H1 (cell line): ENCODE measurements around the gene A3GALT2. TPM values are rescaled to one million over a fixed set of nuclear protein-coding genes. Genes with fewer than 3 reads are reported as not detected.

Experiments used
- CTCF ChIA-PET: fragments of 300-600 bp; sonication (Branson Sonifier 250); formaldehyde crosslinking; loops from one replicate; lab custom pipeline; 2021; ENCODE audit not compliant: partially characterized antibody; lab: Charles Lee
- POLR2A ChIA-PET: fragments of 300-600 bp; sonication (Branson Sonifier 250); formaldehyde crosslinking; loops from one replicate; lab custom pipeline; 2021; ENCODE audit warnings: inconsistent platforms; ENCODE audit not compliant: partially characterized antibody; lab: Charles Lee
- DNase-seq, 2 experiments: peaks; one replicate each; pipeline versions ENCODE4 v3.0.0 to v3.0.0-alpha.2; 2010 to 2022; ENCODE audit warnings: low spot score in 2 of 2, low read depth in 1 of 2, mixed read lengths in 1 of 2
- FAIRE-seq: peaks from 2 replicates; lab custom pipeline; 2011; peaks lifted over from hg19 to GRCh38; lab: Jason Lieb, UNC
- H2AFZ ChIP-seq: 2 replicates; pipeline ENCODE4 v1.8.1; 2012; ENCODE audit warnings: low read length, inconsistent platforms
- H2AK5ac ChIP-seq: 2 replicates; pipeline ENCODE4 v1.6.1; 2013; ENCODE audit warnings: low read depth, low read length
- H2BK120ac ChIP-seq: replicated peaks from 2 replicates; pipeline ENCODE3; 2013; ENCODE audit warnings: low read depth, low read length, inconsistent platforms
- H2BK12ac ChIP-seq: 2 replicates; pipeline ENCODE4 v1.6.1; 2013; ENCODE audit warnings: low read depth, low read length
- H2BK15ac ChIP-seq: 2 replicates; pipeline ENCODE4 v1.6.1; 2013; ENCODE audit warnings: low read length
- H2BK20ac ChIP-seq: 2 replicates; pipeline ENCODE4 v1.6.1; 2013; ENCODE audit warnings: low read length
- H2BK5ac ChIP-seq: 2 replicates; pipeline ENCODE4 v1.6.1; 2013; ENCODE audit warnings: low read depth, low read length
- H3K14ac ChIP-seq: 2 replicates; pipeline ENCODE4 v1.6.1; 2013; ENCODE audit warnings: inconsistent platforms; ENCODE audit not compliant: insufficient read length
- H3K18ac ChIP-seq: 2 replicates; pipeline ENCODE4 v1.6.1; 2013; ENCODE audit warnings: low read length; ENCODE audit errors: extremely low read depth
- H3K23ac ChIP-seq: 2 replicates; pipeline ENCODE4 v1.6.1; 2013; ENCODE audit warnings: inconsistent platforms; ENCODE audit not compliant: insufficient read length
- H3K23me2 ChIP-seq: 2 replicates; pipeline ENCODE4 v1.6.1; 2013; ENCODE audit warnings: low read depth, low read length
- H3K27ac ChIP-seq: 2 replicates; pipeline ENCODE4 v1.6.1; 2011; ENCODE audit warnings: low read depth, low read length, inconsistent platforms
- H3K27me3 ChIP-seq, 4 experiments: replicated peaks in 1 of 4; 1 replicate in 1 of 4; 2 replicates in 3 of 4; pipeline versions ENCODE4 v1.6.1 to v1.8.1; 2011 to 2013; ENCODE audit warnings: low read length in 3 of 4, mild to moderate bottlenecking in 3 of 4, inconsistent platforms in 2 of 4, mixed read lengths in 2 of 4, moderate library complexity in 1 of 4; ENCODE audit not compliant: control insufficient read depth in 3 of 4, insufficient read depth in 3 of 4; ENCODE audit errors: extremely low read depth in 1 of 4
- H3K36me3 ChIP-seq, 4 experiments: 2 replicates each; pipeline versions ENCODE4 v1.6.1 to v1.8.1; 2011 to 2013; ENCODE audit warnings: mild to moderate bottlenecking in 4 of 4, low read length in 3 of 4, moderate library complexity in 2 of 4, control low read depth in 1 of 4, inconsistent platforms in 1 of 4; ENCODE audit not compliant: insufficient read depth in 4 of 4, control insufficient read depth in 2 of 4
- H3K4ac ChIP-seq: replicated peaks from 2 replicates; pipeline ENCODE3; 2013; ENCODE audit warnings: low read length, low read depth, mixed read lengths, inconsistent platforms; ENCODE audit not compliant: insufficient read length
- H3K4me1 ChIP-seq, 4 experiments: replicated peaks in 1 of 4; 1 replicate in 1 of 4; 2 replicates in 3 of 4; pipeline versions ENCODE4 v1.6.1 to v1.8.1; 2011 to 2013; ENCODE audit warnings: low read length in 3 of 4, inconsistent platforms in 2 of 4, mixed read lengths in 1 of 4; ENCODE audit not compliant: insufficient read depth in 4 of 4, control insufficient read depth in 3 of 4
- H3K4me2 ChIP-seq, 2 experiments: 2 replicates each; pipeline versions ENCODE4 v1.6.1 to v1.8.1; 2011 to 2013; ENCODE audit warnings: low read depth in 2 of 2, low read length in 2 of 2, control low read depth in 1 of 2, inconsistent platforms in 1 of 2, mild to moderate bottlenecking in 1 of 2; ENCODE audit not compliant: insufficient read depth in 1 of 2
- H3K4me3 ChIP-seq, 4 experiments: fragments of 200-600, 300-600 bp in 1 of 4; sonication (generic), shearing (Covaris generic), sonication (Bioruptor Twin) in 1 of 4; 2 replicates each; pipeline versions ENCODE4 v1.5.1 to v1.8.1; 2011 to 2016; ENCODE audit warnings: low read length in 4 of 4, low read depth in 3 of 4, control low read depth in 2 of 4, inconsistent platforms in 2 of 4, mild to moderate bottlenecking in 2 of 4, mixed read lengths in 1 of 4, moderate library complexity in 1 of 4; ENCODE audit not compliant: insufficient read depth in 2 of 4; ENCODE audit errors: extremely low read depth in 1 of 4
- H3K56ac ChIP-seq: replicated peaks from 2 replicates; pipeline ENCODE3; 2013; ENCODE audit warnings: low read depth, mild to moderate bottlenecking, mixed read lengths, low read length, inconsistent platforms; ENCODE audit not compliant: insufficient read length
- H3K79me1 ChIP-seq: 2 replicates; pipeline ENCODE4 v1.6.1; 2013; ENCODE audit warnings: low read depth, low read length, control low read depth
- H3K79me2 ChIP-seq, 2 experiments: 2 replicates each; pipeline versions ENCODE4 v1.6.1 to v1.8.1; 2012 to 2013; ENCODE audit warnings: low read length in 2 of 2, mild to moderate bottlenecking in 2 of 2, inconsistent platforms in 1 of 2; ENCODE audit not compliant: insufficient read depth in 2 of 2, control insufficient read depth in 1 of 2
- H3K9ac ChIP-seq, 4 experiments: replicated peaks in 1 of 4; 1 replicate in 1 of 4; 2 replicates in 3 of 4; pipeline versions ENCODE4 v1.6.1 to v1.8.1; 2011 to 2013; ENCODE audit warnings: low read depth in 3 of 4, low read length in 3 of 4, control low read depth in 2 of 4, mild to moderate bottlenecking in 2 of 4, moderate library complexity in 2 of 4, inconsistent platforms in 1 of 4; ENCODE audit errors: extremely low read depth in 1 of 4
- H3K9me3 ChIP-seq, 2 experiments: 2 replicates each; pipeline versions ENCODE4 v1.6.1 to v1.8.1; 2012 to 2013; ENCODE audit warnings: mild to moderate bottlenecking in 2 of 2, moderate library complexity in 2 of 2, control low read depth in 1 of 2, inconsistent platforms in 1 of 2, low read depth in 1 of 2, low read length in 1 of 2, mixed read lengths in 1 of 2; ENCODE audit not compliant: insufficient read depth in 2 of 2
- H4K20me1 ChIP-seq, 2 experiments: replicated peaks in 1 of 2; 2 replicates each; pipeline versions ENCODE3 to v1.8.1; 2011 to 2013; ENCODE audit warnings: inconsistent platforms in 2 of 2, low read length in 2 of 2, mild to moderate bottlenecking in 1 of 2; ENCODE audit not compliant: insufficient read depth in 2 of 2, control insufficient read depth in 1 of 2
- H4K5ac ChIP-seq: 2 replicates; pipeline ENCODE4 v1.6.1; 2013; ENCODE audit warnings: low read length, low read depth, mixed read lengths, inconsistent platforms; ENCODE audit not compliant: insufficient read length
- H4K8ac ChIP-seq: 2 replicates; pipeline ENCODE4 v1.8.0; 2013; ENCODE audit warnings: mild to moderate bottlenecking, moderate library complexity, low read length, inconsistent platforms; ENCODE audit not compliant: insufficient read depth; ENCODE audit errors: extremely low read depth
- H4K91ac ChIP-seq: replicated peaks from 2 replicates; pipeline ENCODE3; 2013; ENCODE audit warnings: low read length, mixed read lengths, inconsistent platforms; ENCODE audit not compliant: insufficient read length
- ASH2L ChIP-seq: fragments of 200-600, 300-600 bp; sonication (generic); IDR thresholded peaks from one replicate; pipeline ENCODE4 v1.7.1; 2017; ENCODE audit warnings: low read length
- CBX5 ChIP-seq: fragments of 300-800, 300-1000 bp; sonication (generic); IDR thresholded peaks from 2 replicates; pipeline ENCODE4 v1.7.1; 2016; ENCODE audit warnings: antibody characterized with exemption, low read length, low read depth
- CBX8 ChIP-seq: fragments of 300-800, 300-1000 bp; sonication (generic); IDR thresholded peaks from 2 replicates; pipeline ENCODE4 v1.7.1; 2016; ENCODE audit warnings: low read depth, low read length, borderline replicate concordance
- JUN ChIP-seq: IDR thresholded peaks from 2 replicates; pipeline ENCODE4 v1.6.1; 2011; ENCODE audit warnings: low read depth, mild to moderate bottlenecking, improper control_type of control experiment, low read length
- KDM4A ChIP-seq: IDR thresholded peaks from one replicate; pipeline ENCODE4 v1.7.1; 2012; ENCODE audit warnings: low read depth, mild to moderate bottlenecking, moderate library complexity, low read length, inconsistent platforms; ENCODE audit not compliant: severe bottlenecking
- KDM5A ChIP-seq: fragments of 200-600 bp; IDR thresholded peaks from 2 replicates; pipeline ENCODE4 v1.7.1; 2012; ENCODE audit warnings: mild to moderate bottlenecking, low read length, inconsistent platforms, mixed read lengths
- MAFK ChIP-seq: IDR thresholded peaks from 2 replicates; pipeline ENCODE4 v1.6.1; 2012; ENCODE audit warnings: low read depth, mild to moderate bottlenecking, improper control_type of control experiment, low read length
- PHF8 ChIP-seq: fragments of 200-600 bp; sonication (generic); conservative IDR thresholded peaks from 2 replicates; pipeline ENCODE4 v1.7.1; 2012; ENCODE audit warnings: low read depth, mild to moderate bottlenecking, inconsistent platforms, low read length, moderate library complexity
- POLR2A ChIP-seq, 2 experiments: IDR thresholded peaks; 1 replicate in 1 of 2; 2 replicates in 1 of 2; pipeline ENCODE4 v1.6.1; 2011; ENCODE audit warnings: low read depth in 2 of 2, low read length in 2 of 2, mild to moderate bottlenecking in 2 of 2; ENCODE audit errors: control extremely low read depth in 1 of 2
- RAD21 ChIP-seq, 2 experiments: IDR thresholded peaks in 1 of 2; conservative IDR thresholded peaks in 1 of 2; 2 replicates each; pipeline ENCODE4 v1.6.1; 2011; ENCODE audit warnings: low read depth in 2 of 2, low read length in 2 of 2, improper control_type of control experiment in 1 of 2, inconsistent platforms in 1 of 2, mild to moderate bottlenecking in 1 of 2, moderate library complexity in 1 of 2
- SAP30 ChIP-seq: fragments of 300-600 bp; sonication (generic); IDR thresholded peaks from 2 replicates; pipeline ENCODE4 v1.7.1; 2012; ENCODE audit warnings: low read length, moderate library complexity, mild to moderate bottlenecking, inconsistent platforms; ENCODE audit not compliant: insufficient read depth, insufficient replicate concordance
- SP1 ChIP-seq: IDR thresholded peaks from 2 replicates; pipeline ENCODE4 v1.6.1; 2011; ENCODE audit warnings: low read depth, low read length
- SRF ChIP-seq: IDR thresholded peaks from 2 replicates; pipeline ENCODE4 v1.6.1; 2011; ENCODE audit warnings: mild to moderate bottlenecking, low read depth, low read length, moderate library complexity
- TBP ChIP-seq: IDR thresholded peaks from 2 replicates; pipeline ENCODE4 v1.6.1; 2011; ENCODE audit warnings: low read depth, low read length, improper control_type of control experiment
- WGBS, 2 experiments: shearing (Covaris generic) in 1 of 2; methylation state at CpG; one replicate each; pipeline versions ENCODE4 v1.1.6 to v1.1.7; 2013 to 2015; ENCODE audit warnings: low lambda C conversion rate in 2 of 2, mixed read lengths in 2 of 2, inconsistent platforms in 1 of 2, low coverage in 1 of 2, missing lambda C conversion rate in 1 of 2; ENCODE audit not compliant: insufficient replicate concordance in 2 of 2, insufficient coverage in 1 of 2, insufficient read length in 1 of 2; ENCODE audit errors: extremely low coverage in 1 of 2, missing lambda C conversion rate in 1 of 2; 5-methylcytosine and 5-hydroxymethylcytosine counted together
- polyA plus RNA-seq, 7 experiments: library from polyadenylated mRNA; depleted of rRNA in 3 of 7; stranded (reverse) in 5 of 7; unstranded in 2 of 7; fragments of >200 nt in 5 of 7; fragments of 200-250 nt in 2 of 7; gene quantifications; 1 replicate in 5 of 7; 2 replicates in 1 of 7; 4 replicates in 1 of 7; pipeline versions ENCODE4 v1.2.1 to v1.2.3, GENCODE V29; 2011 to 2013; ENCODE audit warnings: missing spikeins in 2 of 7, mixed read lengths in 2 of 7
- total RNA-seq: library from RNA; stranded (reverse); fragmentation: NEBNext Ultra II Directional; extraction: Animal tissue kit (Norgen Biotek cat#: 25700); gene quantifications from 2 replicates; pipeline ENCODE4 v1.2.1, GENCODE V29; 2021

Gene A3GALT2
- total and polyA plus RNA-seq, 2 of the 8 experiments (the other 6 are each of a cell fraction or from before 2014, with no cell fraction given), result not detected

DNA sequence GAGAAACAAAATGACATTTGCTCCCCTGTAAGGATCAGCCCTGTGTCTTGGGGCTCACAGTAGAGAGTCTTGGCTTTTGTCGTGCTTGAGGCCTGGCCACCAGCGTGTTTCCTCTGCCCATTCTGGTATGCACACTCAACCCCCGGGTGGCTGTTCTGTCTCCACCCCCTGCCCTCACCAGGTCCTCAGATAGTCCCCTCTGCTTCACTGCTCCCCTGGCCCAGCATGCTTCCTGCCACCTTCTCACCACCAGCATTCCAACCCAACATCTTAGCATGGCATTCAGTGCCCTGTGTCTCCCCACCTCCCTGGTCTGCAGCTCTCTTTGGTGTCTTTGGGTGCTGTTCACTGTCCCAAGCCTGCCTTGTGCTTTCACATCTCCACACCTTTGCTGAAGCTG is 48.4 kb downstream of the A3GALT2 start:
- H2AK5ac ChIP-seq, result no peak overlapping the region
- H3K79me1 ChIP-seq, result peaks cover 12% of the 10 kb centered on the region
- CTCF ChIA-PET, result interaction anchor here (0.9 to 5.8 kb wide), 3 partner anchors 8 to 183 kb away, joined by 4 to 49 read pairs (median 6); no protein-coding TSS in a partner anchor
- H2BK15ac ChIP-seq, result no peak overlapping the region
- H4K5ac ChIP-seq, result no peak overlapping the region
- WGBS, 2 experiments, result 88% methylated on average over 3 of the region's 3 CpGs; no CpG with 5 or more reads in 1 of the 2 experiments
- FAIRE-seq (no peak), DNase-seq (no peak)
- H2BK120ac ChIP-seq, result no peak overlapping the region
- no peak overlapping the region for H3K23ac ChIP-seq
- no peak overlapping the region for H3K27ac ChIP-seq
- H3K4me3 ChIP-seq, result no peak overlapping the region
- no peaks in the 10 kb centered on the region for H3K27me3 ChIP-seq
- H3K36me3 ChIP-seq, result peaks cover 0 to 5% (median 2%) of the 10 kb centered on the region in 4 experiments; a peak in 2 of 8 replicates
- H4K8ac ChIP-seq, result no peak overlapping the region
- no peak overlapping the region for H2BK12ac ChIP-seq
- H3K14ac ChIP-seq, result no peak overlapping the region
- POLR2A ChIA-PET, result interaction anchor here (0.7 to 1.8 kb wide), 3 partner anchors 8 to 184 kb away, joined by 3 to 5 read pairs (median 3); no protein-coding TSS in a partner anchor
- H3K18ac ChIP-seq, result no peak overlapping the region
- H4K91ac ChIP-seq, result no peak overlapping the region
- H2AFZ ChIP-seq, result no peak overlapping the region
- H3K79me2 ChIP-seq, result 0 out of 4 replicates have a peak, but pooled peaks cover 0 to 8% of the 10 kb centered on the region in 2 experiments
- H3K4ac ChIP-seq, result no peak overlapping the region
- peaks cover 0 to 13% (median 3%) of the 10 kb centered on the region in 4 experiments; a peak in 5 of 7 replicates for H3K4me1 ChIP-seq
- no peaks in the 10 kb centered on the region for H3K9me3 ChIP-seq
- H3K4me2 ChIP-seq, result no peak overlapping the region
- H2BK5ac ChIP-seq, result no peak overlapping the region
- H3K23me2 ChIP-seq, result no peaks in the 10 kb centered on the region
- peaks cover 2 to 26% of the 10 kb centered on the region in 2 experiments for H4K20me1 ChIP-seq
- no peak overlapping the region for H2BK20ac ChIP-seq
- no peak overlapping the region for H3K56ac ChIP-seq
- H3K9ac ChIP-seq, result no peak overlapping the region
- TF ChIP-seq KDM5A (no peak), SAP30 (no peak), CBX8 (no peak), RAD21 (IDR thresholded peaks at IDR 0.05 in 1 of 2, conservative IDR thresholded peaks at IDR 0.05 in 1 of 2; ENCODE audit: low read depth in 2 of 2, low read length in 2 of 2) (no peak), ASH2L (no peak), KDM4A (no peak), TBP (no peak), PHF8 (no peak), POLR2A (IDR thresholded peaks at IDR 0.05; ENCODE audit: control extremely low read depth in 1 of 2, low read depth in 2 of 2, low read length in 2 of 2) (no peak), MAFK (no peak), CBX5 (no peak), SP1 (no peak), SRF (no peak), JUN (no peak)
